Sigmoid colon (tissue), 3 donors: ENCODE data around the gene PDS5B.

Source experiments
- CTCF ChIP-seq, 4 experiments: fragments of 450-650 bp in 3 of 4; fragments of 200-600 bp in 1 of 4; IDR thresholded peaks; one replicate each; pipeline ENCODE4 v1.5.1; 2016 to 2019; ENCODE audit warnings: antibody characterized with exemption in 4 of 4, mild to moderate bottlenecking in 3 of 4, moderate library complexity in 2 of 4
- POLR2A ChIP-seq, 2 donors: fragments of 450-650 bp; IDR thresholded peaks; one replicate each; pipeline ENCODE4 v1.6.1; 2016; ENCODE audit warnings: antibody characterized with exemption in 2 of 2, mild to moderate bottlenecking in 2 of 2, moderate library complexity in 2 of 2

- TF ChIP-seq POLR2A (IDR thresholded peaks at IDR 0.05) (no peak), CTCF (IDR thresholded peaks at IDR 0.05) (no peak)
Measured at GRCh38 chr13:32582991-32583390, 3.3 kb upstream of the PDS5B start.
